CD4-positive, alpha-beta memory T cell (primary cell): ENCODE measurements around the gene CDC42BPB. TPM values are rescaled to one million over a fixed set of nuclear protein-coding genes. Genes with fewer than 3 reads are reported as not detected.
"Not testable (repeated sequence)": the region's sequence is repeated elsewhere in the genome, so short reads cannot be mapped to it uniquely, and the experiment has no call there.

Source experiments
- CTCF ChIA-PET: fragments of 350-600 bp; sonication (Branson Sonifier 250); formaldehyde crosslinking; loops from one replicate; lab custom pipeline; 2021; ENCODE audit warnings: inconsistent platforms; ENCODE audit not compliant: partially characterized antibody; lab: Charles Lee
- POLR2A ChIA-PET: fragments of 350-600 bp; sonication (Branson Sonifier 250); formaldehyde crosslinking; loops from one replicate; lab custom pipeline; 2021; ENCODE audit not compliant: partially characterized antibody; lab: Charles Lee
- DNase-seq, 5 donors: peaks; one replicate each; pipeline versions ENCODE4 v3.0.0 to v3.0.0-alpha.2; 2020 to 2022; ENCODE audit warnings: mixed read lengths in 1 of 5
- H3K27ac ChIP-seq: one replicate; pipeline ENCODE4 v1.7.0; 2013; ENCODE audit warnings: low read depth, low read length
- H3K27me3 ChIP-seq: 2 replicates; pipeline ENCODE4 v1.7.0; 2013; ENCODE audit warnings: mild to moderate bottlenecking, low read length, moderate library complexity; ENCODE audit not compliant: insufficient read depth
- H3K36me3 ChIP-seq: 2 replicates; pipeline ENCODE4 v1.7.0; 2013; ENCODE audit warnings: mild to moderate bottlenecking, low read length, moderate library complexity; ENCODE audit not compliant: insufficient read depth
- H3K4me1 ChIP-seq: 2 replicates; pipeline ENCODE4 v1.7.0; 2013; ENCODE audit warnings: mild to moderate bottlenecking, low read length, moderate library complexity; ENCODE audit not compliant: insufficient read depth
- H3K4me3 ChIP-seq, 2 donors: one replicate each; pipeline ENCODE4 v1.7.0; 2013; ENCODE audit warnings: low read length in 2 of 2, mild to moderate bottlenecking in 1 of 2
- H3K9me3 ChIP-seq, 2 donors: one replicate each; pipeline ENCODE4 v1.7.0; 2013; ENCODE audit warnings: low read length in 2 of 2, control low read depth in 1 of 2; ENCODE audit not compliant: control insufficient read depth in 1 of 2
- H3K27ac Mint-ChIP-seq, 7 donors: one replicate each; pipeline ENCODE4 v1.8.0; 2020 to 2021; ENCODE audit warnings: mixed read lengths in 7 of 7, mild to moderate bottlenecking in 6 of 7, inconsistent platforms in 3 of 7, moderate library complexity in 3 of 7
- H3K27me3 Mint-ChIP-seq, 2 donors: one replicate each; pipeline ENCODE4 v1.8.0; 2020 to 2021; ENCODE audit warnings: mixed read lengths in 2 of 2
- H3K36me3 Mint-ChIP-seq, 2 donors: one replicate each; pipeline ENCODE4 v1.8.0; 2020 to 2021; ENCODE audit warnings: mixed read lengths in 2 of 2, inconsistent platforms in 1 of 2, mild to moderate bottlenecking in 1 of 2
- H3K4me1 Mint-ChIP-seq, 4 donors: one replicate each; pipeline ENCODE4 v1.8.0; 2020 to 2021; ENCODE audit warnings: mixed read lengths in 4 of 4, mild to moderate bottlenecking in 1 of 4
- H3K4me3 Mint-ChIP-seq, 8 donors: one replicate each; pipeline ENCODE4 v1.8.0; 2020 to 2021; ENCODE audit warnings: mixed read lengths in 8 of 8, mild to moderate bottlenecking in 7 of 8, moderate library complexity in 6 of 8, inconsistent platforms in 3 of 8
- H3K9me3 Mint-ChIP-seq, 8 donors: one replicate each; pipeline ENCODE4 v1.8.0; 2020 to 2021; ENCODE audit warnings: mixed read lengths in 8 of 8, mild to moderate bottlenecking in 5 of 8, inconsistent platforms in 3 of 8, moderate library complexity in 1 of 8
- intact Hi-C: fragments of 100-400 bp; cut with micrococcal nuclease; formaldehyde crosslinking; loops from one replicate; pipeline ENCODE4 v1.15.1; 2023
- polyA plus RNA-seq, 2 donors: library from polyadenylated mRNA; unstranded; fragments of 300-500 nt; fragmentation: Illumina TruSeq; gene quantifications; one replicate each; pipeline ENCODE4 v1.2.3, GENCODE V29; 2021
- total RNA-seq, 2 experiments: library from RNA; stranded (reverse); gene quantifications; one replicate each; pipeline ENCODE4 v1.2.3, GENCODE V29; 2021

Gene CDC42BPB
- total and polyA plus RNA-seq, 4 experiments from 2014 or later, result 0.02 to 8.4 (median 4.1) TPM

DNA sequence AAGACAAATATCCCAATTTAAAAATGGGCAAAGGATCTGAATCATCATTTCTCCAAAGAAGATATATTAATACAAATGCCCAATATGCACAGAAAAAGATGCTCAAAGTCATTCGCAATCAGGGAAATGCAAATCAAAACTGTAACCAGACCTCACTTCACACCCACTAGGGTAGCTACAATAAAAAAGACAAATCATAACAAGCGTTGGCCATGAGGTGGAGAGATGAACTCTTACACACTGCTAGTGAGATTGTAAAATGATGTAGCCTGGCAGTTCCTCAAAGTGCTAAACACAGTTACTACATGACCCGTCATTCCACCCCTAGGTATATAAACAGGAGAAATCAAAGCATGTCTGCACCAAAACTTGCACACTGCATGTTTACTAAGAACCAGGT lies 30.4 kb downstream of the CDC42BPB start:
- H3K27me3 Mint-ChIP-seq, result peaks cover 5 to 11% of the 10 kb centered on the region in 2 donors
- H3K27ac ChIP-seq, result no peak overlapping the region
- H3K4me1 Mint-ChIP-seq, result peaks cover 0 to 10% (median 2%) of the 10 kb centered on the region in 4 donors
- intact Hi-C loops, result no loop called here
- no peaks in the 10 kb centered on the region for H3K4me1 ChIP-seq
- DNase-seq, result no peak
- no peak overlapping the region for H3K4me3 ChIP-seq
- peaks cover 0 to 4% of the 10 kb centered on the region in 2 donors for H3K36me3 Mint-ChIP-seq
- H3K27ac Mint-ChIP-seq, result peak overlapping the region in 1 of 7 donors; percentile 11
- no peaks in the 10 kb centered on the region for H3K27me3 ChIP-seq
- POLR2A ChIA-PET, result no interaction called here
- no peak overlapping the region for H3K4me3 Mint-ChIP-seq
- H3K9me3 Mint-ChIP-seq, result peaks cover 0 to 3% (median 2%) of the 10 kb centered on the region in 8 donors
- CTCF ChIA-PET, result interaction anchor here (0.7 kb wide), 1 partner anchor 332 kb away, joined by 3 read pairs; no protein-coding TSS in a partner anchor
- no peaks in the 10 kb centered on the region for H3K36me3 ChIP-seq
- no peaks in the 10 kb centered on the region for H3K9me3 ChIP-seq

DNA sequence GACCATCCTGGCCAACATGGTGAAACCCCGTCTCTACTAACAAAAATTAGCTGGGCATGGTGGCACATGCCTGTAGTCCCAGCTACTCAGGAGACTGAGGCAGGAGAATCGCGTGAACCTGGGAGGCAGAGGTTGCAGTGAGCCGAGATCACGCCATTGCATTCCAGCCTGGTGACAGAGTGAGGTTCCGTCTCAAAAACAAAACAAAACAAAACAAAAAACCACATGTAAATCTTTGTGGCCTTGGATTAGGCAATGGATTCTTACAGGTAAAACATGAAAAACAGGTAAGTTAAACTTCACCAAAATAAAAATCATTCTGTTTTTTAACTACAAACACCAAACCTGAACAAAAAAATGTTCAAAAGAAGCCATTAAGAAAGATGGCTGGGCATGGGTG lies 31.2 kb downstream of the CDC42BPB start:
- H3K4me3 ChIP-seq, DNase-seq, H3K27ac Mint-ChIP-seq, intact Hi-C loops, H3K9me3 Mint-ChIP-seq, H3K4me1 ChIP-seq, H3K4me1 Mint-ChIP-seq, H3K36me3 Mint-ChIP-seq, H3K4me3 Mint-ChIP-seq, H3K27me3 ChIP-seq, H3K9me3 ChIP-seq, H3K27ac ChIP-seq, POLR2A ChIA-PET, H3K36me3 ChIP-seq: not testable (repeated sequence)
- peaks cover 7 to 12% of the 10 kb centered on the region in 2 donors for H3K27me3 Mint-ChIP-seq
- CTCF ChIA-PET, result interaction anchor here (0.7 kb wide), 1 partner anchor 331 kb away, joined by 3 read pairs; no protein-coding TSS in a partner anchor

DNA sequence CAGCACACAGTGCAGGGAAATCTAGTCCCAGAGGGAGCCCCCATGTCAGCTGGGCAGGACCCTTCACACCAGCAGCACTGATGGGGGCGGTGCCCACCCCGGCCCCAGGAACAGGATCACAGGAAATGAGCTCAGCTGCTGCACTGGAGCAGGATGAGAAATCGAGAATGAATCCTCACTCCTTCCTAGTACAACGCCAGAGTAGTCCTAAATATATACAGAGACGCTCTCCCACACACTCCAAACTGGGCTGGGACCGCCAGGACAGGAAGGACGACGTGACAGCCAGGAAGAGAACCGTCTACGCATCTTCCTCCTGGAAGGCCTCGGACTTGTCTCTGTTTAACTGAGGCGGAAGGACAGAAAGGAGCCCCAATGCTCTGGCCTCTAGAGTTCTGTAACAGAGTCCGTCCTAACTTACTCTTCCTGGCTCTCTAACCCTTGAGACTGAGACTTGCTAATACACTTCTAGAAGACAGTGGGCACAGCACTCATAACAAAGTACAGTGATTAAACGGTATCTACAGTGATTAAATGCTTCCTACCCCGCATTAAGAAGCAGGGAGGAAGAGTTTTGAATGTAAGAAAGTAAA lies 33.4 kb downstream of the CDC42BPB start:
- DNase-seq, result no peak
- Histone ChIP-seq H3K9me3 (no peaks in the 10 kb centered on the region), H3K27ac (no peak overlapping the region), H3K4me1 (no peaks in the 10 kb centered on the region), H3K27me3 (no peaks in the 10 kb centered on the region), H3K4me3 (no peak overlapping the region), H3K36me3 (no peaks in the 10 kb centered on the region)
- POLR2A ChIA-PET, result no interaction called here
- Mint-ChIP-seq H3K27ac (no peak overlapping the region), H3K4me3 (no peak overlapping the region), H3K4me1 (peaks cover 0 to 6% (median 1%) of the 10 kb centered on the region in 4 donors), H3K27me3 (peaks cover 7 to 12% of the 10 kb centered on the region in 2 donors), H3K36me3 (peaks cover 0 to 7% of the 10 kb centered on the region in 2 donors), H3K9me3 (peaks cover 0 to 3% (median 2%) of the 10 kb centered on the region in 8 donors)
- CTCF ChIA-PET, result no interaction called here
- intact Hi-C loops, result no loop called here

DNA sequence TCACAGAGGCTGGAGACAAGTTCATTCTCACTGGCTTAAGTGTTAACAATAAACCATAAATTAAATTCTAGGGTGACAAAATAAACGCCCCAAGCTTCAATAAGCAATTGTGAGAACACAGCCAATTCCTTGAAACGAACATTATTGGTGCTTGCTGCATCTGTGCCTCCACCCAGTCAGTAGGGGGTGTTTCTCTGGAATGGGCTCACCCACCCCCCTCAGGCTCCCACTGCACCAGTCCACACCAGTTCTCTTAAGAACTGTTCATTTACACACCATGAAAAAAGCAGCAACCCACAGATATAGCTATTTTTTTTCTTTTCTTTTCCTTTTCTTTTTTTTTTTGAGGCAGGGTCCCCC lies 34.7 kb downstream of the CDC42BPB start:
- Mint-ChIP-seq H3K4me3 (no peak overlapping the region), H3K27me3 (peaks cover 7 to 16% of the 10 kb centered on the region in 2 donors), H3K27ac (peak overlapping the region in 1 of 7 donors; percentile 12), H3K4me1 (peaks cover 0 to 6% (median 1%) of the 10 kb centered on the region in 4 donors), H3K9me3 (peaks cover 0 to 3% (median 2%) of the 10 kb centered on the region in 8 donors), H3K36me3 (peaks cover 0 to 7% of the 10 kb centered on the region in 2 donors)
- intact Hi-C loops, result no loop called here
- CTCF ChIA-PET, result no interaction called here
- no peak for DNase-seq
- Histone ChIP-seq H3K36me3 (no peaks in the 10 kb centered on the region), H3K4me1 (no peaks in the 10 kb centered on the region), H3K4me3 (no peak overlapping the region), H3K9me3 (no peaks in the 10 kb centered on the region), H3K27ac (no peak overlapping the region), H3K27me3 (no peaks in the 10 kb centered on the region)
- POLR2A ChIA-PET, result no interaction called here

DNA sequence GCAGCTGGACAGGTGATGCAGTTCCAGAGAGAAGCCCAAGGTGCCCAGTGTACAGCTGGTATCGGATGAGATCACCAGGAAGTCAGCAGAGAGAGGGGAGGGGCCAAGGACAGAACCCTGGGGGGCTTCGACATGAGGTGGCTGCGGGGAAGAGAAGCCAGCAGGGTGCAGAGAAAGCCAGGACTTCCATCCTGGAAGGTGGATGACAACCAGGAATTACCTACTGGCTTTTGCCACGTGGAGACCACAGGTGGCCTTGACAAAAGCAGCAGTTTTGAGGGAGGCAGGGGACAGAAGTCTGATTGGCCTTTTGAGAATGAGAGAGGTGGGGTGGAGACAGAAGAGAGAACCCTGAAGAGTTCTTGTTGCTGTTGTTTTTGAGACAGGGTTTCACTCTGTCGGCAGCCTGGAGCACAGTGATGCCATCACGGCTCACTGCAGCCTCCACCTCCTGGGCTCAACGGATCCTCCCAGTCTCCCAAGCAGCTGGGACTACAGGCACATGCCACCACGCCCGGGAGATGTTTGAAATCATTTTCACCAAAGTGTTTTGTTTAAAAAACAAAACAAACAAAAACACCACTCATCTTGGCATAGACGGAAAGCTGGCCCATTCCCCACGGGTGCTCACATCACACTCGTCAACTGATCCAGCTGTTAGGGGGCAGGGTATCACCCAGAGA lies 35.2 kb downstream of the CDC42BPB start:
- Histone ChIP-seq H3K27ac (no peak overlapping the region), H3K36me3 (no peaks in the 10 kb centered on the region), H3K9me3 (no peaks in the 10 kb centered on the region), H3K4me3 (no peak overlapping the region), H3K27me3 (no peaks in the 10 kb centered on the region), H3K4me1 (no peaks in the 10 kb centered on the region)
- ChIA-PET CTCF (no interaction called here), POLR2A (no interaction called here)
- peaks cover 0 to 6% (median 0%) of the 10 kb centered on the region in 4 donors for H3K4me1 Mint-ChIP-seq
- intact Hi-C loops, result no loop called here
- no peak for DNase-seq
- H3K4me3 Mint-ChIP-seq, result no peak overlapping the region
- peaks cover 0 to 3% (median 2%) of the 10 kb centered on the region in 8 donors for H3K9me3 Mint-ChIP-seq
- H3K27ac Mint-ChIP-seq, result no peak overlapping the region
- peaks cover 0 to 7% of the 10 kb centered on the region in 2 donors for H3K36me3 Mint-ChIP-seq
- peaks cover 7 to 16% of the 10 kb centered on the region in 2 donors for H3K27me3 Mint-ChIP-seq

DNA sequence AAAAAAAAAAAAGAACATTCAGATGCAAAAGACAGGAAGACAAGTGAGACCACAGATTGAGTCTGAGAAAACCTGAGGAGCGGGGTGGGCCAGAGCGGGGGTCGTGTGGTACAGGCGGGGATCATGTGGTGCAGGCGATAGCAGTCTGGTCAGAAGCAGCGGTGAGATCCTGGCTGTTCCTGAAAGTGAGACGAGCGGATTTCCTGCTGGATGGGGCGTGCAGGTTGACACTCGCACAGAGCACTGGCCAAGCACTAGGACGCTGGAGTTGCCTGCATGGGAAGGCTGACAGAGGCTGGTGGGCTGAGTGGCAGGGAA lies 35.7 kb downstream of the CDC42BPB start:
- Mint-ChIP-seq H3K27ac (no peak overlapping the region), H3K36me3 (peaks cover 0 to 7% of the 10 kb centered on the region in 2 donors), H3K27me3 (peaks cover 5 to 13% of the 10 kb centered on the region in 2 donors), H3K9me3 (peaks cover 0 to 3% (median under 1%) of the 10 kb centered on the region in 8 donors), H3K4me1 (peaks cover 0 to 9% (median 0%) of the 10 kb centered on the region in 4 donors), H3K4me3 (no peak overlapping the region)
- H3K4me1 ChIP-seq, result no peaks in the 10 kb centered on the region
- DNase-seq, result no peak
- no peaks in the 10 kb centered on the region for H3K27me3 ChIP-seq
- no peak overlapping the region for H3K4me3 ChIP-seq
- ChIA-PET CTCF (no interaction called here), POLR2A (no interaction called here)
- H3K36me3 ChIP-seq, result no peaks in the 10 kb centered on the region
- H3K9me3 ChIP-seq, result no peaks in the 10 kb centered on the region
- intact Hi-C loops, result no loop called here
- no peak overlapping the region for H3K27ac ChIP-seq

DNA sequence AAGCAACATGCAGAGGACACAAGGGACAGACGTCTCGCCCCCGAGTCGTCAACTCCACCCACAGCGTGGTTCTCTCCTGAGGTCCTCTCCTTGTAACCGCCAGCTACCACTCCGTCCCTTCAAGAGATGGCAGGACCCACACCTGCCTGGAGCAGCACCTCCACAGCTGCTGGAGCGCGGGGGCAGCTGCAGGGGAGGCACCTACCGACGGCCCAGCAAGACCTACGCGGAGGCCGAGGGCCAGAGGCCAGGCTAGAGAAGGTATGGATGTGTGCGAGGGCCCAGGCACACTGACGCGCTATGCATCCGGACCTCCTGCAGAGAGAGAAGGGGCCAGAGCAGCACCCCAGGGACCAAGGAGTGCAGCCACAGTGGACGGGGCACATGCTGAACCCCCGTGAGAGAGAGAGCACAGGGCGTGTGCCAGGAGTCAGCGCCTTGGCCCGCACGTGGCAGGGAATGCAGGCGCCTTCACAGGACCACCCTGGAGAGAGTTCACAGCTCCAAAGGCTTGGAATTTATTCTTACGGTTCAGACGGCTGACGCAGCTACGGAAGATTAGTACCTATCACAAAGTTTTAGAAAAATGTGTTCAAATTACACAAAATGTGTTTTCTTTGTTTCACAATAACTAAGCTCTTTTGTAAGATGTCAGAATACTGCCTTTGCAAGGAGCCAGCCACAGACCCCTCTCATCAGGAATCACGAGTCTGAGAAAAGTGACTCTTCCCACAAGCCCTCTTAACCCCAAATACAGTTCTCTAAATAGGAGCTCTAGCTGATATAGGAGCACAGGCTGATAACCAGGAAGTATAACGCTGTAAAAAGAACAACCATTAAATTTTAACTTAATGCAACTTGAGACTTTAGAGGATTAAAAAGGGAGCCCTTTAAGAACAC lies 36.8 kb downstream of the CDC42BPB start:
- H3K27ac Mint-ChIP-seq, result peak overlapping the region in 1 of 7 donors; percentile 88
- POLR2A ChIA-PET, result no interaction called here

More for the DNA sequence above, 36.8 kb downstream of the CDC42BPB start:
- H3K27ac ChIP-seq, result no peak overlapping the region
- Mint-ChIP-seq H3K36me3 (peaks cover 0 to 7% of the 10 kb centered on the region in 2 donors), H3K4me1 (peaks cover 0 to 11% (median 0%) of the 10 kb centered on the region in 4 donors), H3K9me3 (peaks cover 0 to 3% (median 0%) of the 10 kb centered on the region in 8 donors), H3K4me3 (no peak overlapping the region), H3K27me3 (peaks cover 5 to 13% of the 10 kb centered on the region in 2 donors)
- no peak overlapping the region for H3K4me3 ChIP-seq
- no peaks in the 10 kb centered on the region for H3K36me3 ChIP-seq
- intact Hi-C loops, result no loop called here
- no peaks in the 10 kb centered on the region for H3K27me3 ChIP-seq
- H3K9me3 ChIP-seq, result no peaks in the 10 kb centered on the region
- no peak for DNase-seq
- H3K4me1 ChIP-seq, result no peaks in the 10 kb centered on the region
- CTCF ChIA-PET, result no interaction called here
